DND-41 (cell line): ENCODE measurements around the gene BRINP3.

Source experiments
- ATAC-seq: fragments of 200-7000 bp; cut with Tn5 transposase; 3 replicates; pipeline ENCODE4 v1.9.1; 2021; ENCODE audit warnings: low read depth; ENCODE audit not compliant: insufficient read depth
- DNase-seq: peaks from one replicate; pipeline ENCODE4 v3.0.0-alpha.2; 2020
- H2AFZ ChIP-seq: 2 replicates; pipeline ENCODE4 v1.6.0; 2012; ENCODE audit warnings: low read depth, low read length
- H3K27ac ChIP-seq: 2 replicates; pipeline ENCODE4 v1.5.1; 2012; ENCODE audit warnings: low read length, inconsistent platforms
- H3K27me3 ChIP-seq: fragments of 200-600 bp; sonication (generic); 2 replicates; pipeline ENCODE4 v1.6.0; 2012; ENCODE audit warnings: low read length, mild to moderate bottlenecking, inconsistent platforms; ENCODE audit not compliant: insufficient read depth, poor library complexity
- H3K36me3 ChIP-seq: 2 replicates; pipeline ENCODE4 v1.5.1; 2012; ENCODE audit warnings: low read length, inconsistent platforms; ENCODE audit not compliant: insufficient read depth
- H3K4me1 ChIP-seq: 2 replicates; pipeline ENCODE4 v1.5.1; 2012; ENCODE audit warnings: mild to moderate bottlenecking, low read length; ENCODE audit not compliant: insufficient read depth
- H3K4me2 ChIP-seq: 2 replicates; pipeline ENCODE4 v1.6.0; 2012; ENCODE audit warnings: mild to moderate bottlenecking, moderate library complexity, low read length, inconsistent platforms; ENCODE audit not compliant: insufficient read depth
- H3K4me3 ChIP-seq, 2 experiments: fragments of 200-600 bp in 1 of 2; shearing (Covaris generic) in 1 of 2; 2 replicates each; pipeline ENCODE4 v1.5.1; 2012 to 2016; ENCODE audit warnings: inconsistent platforms in 2 of 2, low read length in 2 of 2, mild to moderate bottlenecking in 2 of 2, low read depth in 1 of 2, moderate library complexity in 1 of 2
- H3K79me2 ChIP-seq: 2 replicates; pipeline ENCODE4 v1.6.0; 2012; ENCODE audit warnings: low read length, inconsistent platforms; ENCODE audit not compliant: insufficient read depth
- H3K9ac ChIP-seq: 2 replicates; pipeline ENCODE4 v1.6.0; 2012; ENCODE audit warnings: low read depth, mild to moderate bottlenecking, inconsistent platforms, low read length, moderate library complexity
- H3K9me3 ChIP-seq: 2 replicates; pipeline ENCODE4 v1.5.1; 2012; ENCODE audit warnings: low read length, moderate library complexity, mild to moderate bottlenecking, inconsistent platforms; ENCODE audit not compliant: insufficient read depth, severe bottlenecking
- H4K20me1 ChIP-seq: 2 replicates; pipeline ENCODE4 v1.6.0; 2012; ENCODE audit warnings: low read length; ENCODE audit not compliant: insufficient read depth
- EZH2 ChIP-seq: IDR thresholded peaks from 3 replicates; pipeline ENCODE4 v1.6.1; 2012; ENCODE audit warnings: borderline replicate concordance, low read depth, mild to moderate bottlenecking, moderate library complexity, low read length, inconsistent platforms; ENCODE audit not compliant: severe bottlenecking
- TF ChIP-seq, protein P1 (sequence below): IDR thresholded peaks from 2 replicates; pipeline ENCODE4 v1.5.1; 2012; ENCODE audit warnings: borderline replicate concordance, low read length, moderate library complexity, mild to moderate bottlenecking; ENCODE audit not compliant: poor library complexity, severe bottlenecking; ENCODE audit errors: extremely low read depth

The BRINP3 gene

DNA sequence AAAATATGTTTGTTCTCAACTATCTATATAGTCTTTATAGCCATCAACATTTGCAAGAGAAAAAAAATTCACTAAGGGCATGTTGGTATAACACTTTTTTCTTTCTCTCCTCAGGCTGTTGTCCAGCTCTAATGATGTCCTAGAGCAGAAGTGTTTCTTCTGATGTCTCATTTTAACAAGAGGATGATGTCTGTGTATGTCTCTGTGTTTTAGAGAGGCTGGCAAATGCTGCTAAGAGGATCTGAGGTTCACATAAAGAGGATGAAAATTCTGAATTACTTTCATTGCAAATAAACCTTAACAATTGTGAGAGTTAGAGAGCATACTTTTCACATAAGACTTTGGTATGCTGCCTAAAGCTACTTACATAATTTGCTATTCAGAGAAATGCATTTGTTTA is 2.6 kb upstream of the BRINP3 start:
- Histone ChIP-seq H3K4me1 (no peaks in the 10 kb centered on the region), H3K27me3 (no peaks in the 10 kb centered on the region), H3K9ac (no peak overlapping the region), H3K79me2 (no peaks in the 10 kb centered on the region), H3K9me3 (no peaks in the 10 kb centered on the region), H3K27ac (no peak overlapping the region), H3K4me3 (no peak overlapping the region), H4K20me1 (no peaks in the 10 kb centered on the region), H3K4me2 (no peak overlapping the region), H3K36me3 (no peaks in the 10 kb centered on the region), H2AFZ (no peak overlapping the region)
- ATAC-seq (no peak), DNase-seq (no peak)
- TF ChIP-seq, protein P1, sequence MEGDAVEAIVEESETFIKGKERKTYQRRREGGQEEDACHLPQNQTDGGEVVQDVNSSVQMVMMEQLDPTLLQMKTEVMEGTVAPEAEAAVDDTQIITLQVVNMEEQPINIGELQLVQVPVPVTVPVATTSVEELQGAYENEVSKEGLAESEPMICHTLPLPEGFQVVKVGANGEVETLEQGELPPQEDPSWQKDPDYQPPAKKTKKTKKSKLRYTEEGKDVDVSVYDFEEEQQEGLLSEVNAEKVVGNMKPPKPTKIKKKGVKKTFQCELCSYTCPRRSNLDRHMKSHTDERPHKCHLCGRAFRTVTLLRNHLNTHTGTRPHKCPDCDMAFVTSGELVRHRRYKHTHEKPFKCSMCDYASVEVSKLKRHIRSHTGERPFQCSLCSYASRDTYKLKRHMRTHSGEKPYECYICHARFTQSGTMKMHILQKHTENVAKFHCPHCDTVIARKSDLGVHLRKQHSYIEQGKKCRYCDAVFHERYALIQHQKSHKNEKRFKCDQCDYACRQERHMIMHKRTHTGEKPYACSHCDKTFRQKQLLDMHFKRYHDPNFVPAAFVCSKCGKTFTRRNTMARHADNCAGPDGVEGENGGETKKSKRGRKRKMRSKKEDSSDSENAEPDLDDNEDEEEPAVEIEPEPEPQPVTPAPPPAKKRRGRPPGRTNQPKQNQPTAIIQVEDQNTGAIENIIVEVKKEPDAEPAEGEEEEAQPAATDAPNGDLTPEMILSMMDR, result no peak
- no peak for TF ChIP-seq EZH2

DNA sequence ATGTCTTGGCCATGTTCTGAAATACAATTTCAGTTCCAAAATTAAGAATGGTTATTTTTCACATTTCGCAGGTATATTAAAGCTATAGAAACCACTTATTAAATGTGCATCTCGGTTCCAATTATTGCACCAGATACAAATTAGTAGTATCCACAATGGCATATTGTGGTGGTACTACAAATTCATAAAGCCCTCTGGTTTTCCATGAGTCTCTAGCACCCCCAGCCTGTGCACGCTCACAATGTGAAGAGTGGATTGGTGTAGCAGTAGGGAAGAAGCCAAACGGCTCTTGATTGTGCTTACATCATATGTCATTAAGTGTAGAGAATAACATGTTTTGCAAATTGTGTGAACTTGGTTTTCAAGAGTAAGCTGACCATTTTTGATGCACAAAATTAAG is 1.9 kb upstream of the BRINP3 start:
- no peaks in the 10 kb centered on the region for H3K4me1 ChIP-seq
- H3K4me2 ChIP-seq, result no peak overlapping the region
- no peaks in the 10 kb centered on the region for H3K79me2 ChIP-seq
- no peak overlapping the region for H3K9ac ChIP-seq
- no peak overlapping the region for H2AFZ ChIP-seq
- ATAC-seq, result no peak
- H3K36me3 ChIP-seq, result no peaks in the 10 kb centered on the region
- H3K4me3 ChIP-seq, result no peak overlapping the region
- H3K27me3 ChIP-seq, result no peaks in the 10 kb centered on the region
- DNase-seq, result no peak
- H3K27ac ChIP-seq, result no peak overlapping the region
- no peaks in the 10 kb centered on the region for H4K20me1 ChIP-seq
- H3K9me3 ChIP-seq, result no peaks in the 10 kb centered on the region
- TF ChIP-seq, protein P1, result no peak
- no peak for TF ChIP-seq EZH2

DNA sequence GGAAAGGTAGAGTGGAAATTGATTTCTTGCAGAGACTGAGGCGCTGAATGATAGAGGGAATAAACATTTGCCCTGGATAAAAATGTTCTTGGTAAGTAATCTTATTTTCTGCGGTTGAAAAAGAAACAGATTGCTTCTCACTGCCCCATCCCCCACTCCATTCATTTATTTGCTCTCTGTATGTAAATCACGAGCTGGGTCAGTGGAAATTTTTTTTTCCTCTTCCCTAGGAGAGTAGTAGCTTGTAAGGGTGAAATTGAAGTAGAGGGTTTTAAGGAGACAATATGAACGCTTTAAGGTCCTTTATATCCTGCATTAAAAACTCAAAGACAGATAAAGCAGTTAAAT is 1.4 kb upstream of the BRINP3 start:
- ATAC-seq, result no peak
- TF ChIP-seq EZH2, result no peak
- TF ChIP-seq, protein P1, result no peak
- H3K27ac ChIP-seq, result no peak overlapping the region
- H2AFZ ChIP-seq, result no peak overlapping the region
- H3K79me2 ChIP-seq, result no peaks in the 10 kb centered on the region
- H3K4me2 ChIP-seq, result no peak overlapping the region
- no peaks in the 10 kb centered on the region for H4K20me1 ChIP-seq
- H3K27me3 ChIP-seq, result no peaks in the 10 kb centered on the region
- no peak overlapping the region for H3K4me3 ChIP-seq
- H3K9me3 ChIP-seq, result no peaks in the 10 kb centered on the region
- H3K9ac ChIP-seq, result no peak overlapping the region
- no peaks in the 10 kb centered on the region for H3K36me3 ChIP-seq
- DNase-seq, result no peak
- H3K4me1 ChIP-seq, result no peaks in the 10 kb centered on the region
